ENCODE measurements around the gene ALDOB. TPM values are rescaled to one million over a fixed set of nuclear protein-coding genes. Genes with fewer than 3 reads are reported as not detected.

ALDOB gene
- total and polyA plus RNA-seq, 2 donors (not counting 3 experiments of a cell fraction or from before 2014, with no cell fraction given): not detected

GRCh38 chr9:101455656-101456240, 20.2 kb upstream of the ALDOB start:
- H3K9ac ChIP-seq (replicated peaks; ENCODE audit: extremely low read depth, insufficient read depth, low read length): no peak overlapping the region
- H3K36me3 ChIP-seq (ENCODE audit: control insufficient read depth in 2 of 2, extremely low read depth in 1 of 2, insufficient read depth in 2 of 2, low read length in 2 of 2): no peaks in the 10 kb centered on the region
- no peaks in the 10 kb centered on the region for H3K4me1 ChIP-seq (ENCODE audit: control insufficient read depth, extremely low read depth, insufficient read depth, low read length)
- H3K79me2 ChIP-seq (ENCODE audit: control insufficient read depth, insufficient read depth, low read length): no peaks in the 10 kb centered on the region
- H3K27ac ChIP-seq (ENCODE audit: insufficient read depth, low read depth, low read length): no peak overlapping the region
- TF ChIP-seq POLR2AphosphoS5 (IDR thresholded peaks at IDR 0.05; ENCODE audit: insufficient read depth, low read depth, low read length) (no peak), POLR2A (IDR thresholded peaks at IDR 0.05; ENCODE audit: low read depth, low read length) (no peak), MAX (IDR thresholded peaks at IDR 0.05; ENCODE audit: insufficient read depth, insufficient read length) (no peak), CTCF (IDR thresholded peaks at IDR 0.05; ENCODE audit: extremely low read depth in 1 of 2, insufficient read depth in 1 of 2, low read depth in 1 of 2, low read length in 2 of 2) (no peak)
- no peaks in the 10 kb centered on the region for H4K20me1 ChIP-seq (replicated peaks; ENCODE audit: control insufficient read depth, extremely low read depth, insufficient read depth, low read length)
- BruUV-seq (replicated peaks): no TSS peak
- H2AFZ ChIP-seq (ENCODE audit: low read depth, low read length): no peak overlapping the region
- no peak overlapping the region for H3K4me2 ChIP-seq (ENCODE audit: insufficient read depth, low read length)
- CTCF ChIA-PET: no interaction called here
- dilution Hi-C loops (cut with MboI; ENCODE audit: extremely low pct_ligation_motif_present, low sequenced_read_pairs) (no loop called here), intact Hi-C loops (cut with micrococcal nuclease) (no loop called here)
- FAIRE-seq: no peak
- POLR2A ChIA-PET: no interaction called here
- H3K27me3 ChIP-seq (ENCODE audit: control insufficient read depth in 2 of 2, insufficient read depth in 2 of 2, low read length in 2 of 2): peaks cover 2 to 4% of the 10 kb centered on the region in 2 experiments
- H3K9me1 ChIP-seq (replicated peaks; ENCODE audit: control insufficient read depth, extremely low read depth, insufficient read depth, low read length): no peaks in the 10 kb centered on the region
- no peaks in the 10 kb centered on the region for H3K9me3 ChIP-seq (replicated peaks; ENCODE audit: control insufficient read depth, insufficient read depth, low read length)
- H3K4me3 ChIP-seq (replicated peaks in 1 of 3; ENCODE audit: insufficient read depth in 1 of 3, low read depth in 1 of 3, low read length in 3 of 3): no peak overlapping the region
- no peak for DNase-seq (ENCODE audit: low read depth, low spot score)
